ENCODE measurements around the gene ZRANB3. TPM values are rescaled to one million over a fixed set of nuclear protein-coding genes. Genes with fewer than 3 reads are reported as not detected.

Gene ZRANB3
- total and polyA plus RNA-seq, 2 of the 13 experiments (the other 11 are each of a cell fraction or from before 2014, with no cell fraction given) = 5.8 to 25.2 TPM

GRCh38 chr2:135451966-135452365, 79.1 kb downstream of the ZRANB3 start:
- Histone ChIP-seq H3K36me3 (replicated peaks in 1 of 2; ENCODE audit: control insufficient read depth in 1 of 2, insufficient read depth in 2 of 2, low read length in 2 of 2) (no peaks in the 10 kb centered on the region; a peak in 1 of 5 replicates), H3K9ac (ENCODE audit: insufficient read depth, low read depth, low read length) (no peak overlapping the region), H3K27me3 (ENCODE audit: control insufficient read depth in 1 of 2, insufficient read depth in 2 of 2, low read length in 2 of 2) (no peaks in the 10 kb centered on the region), H3K4me2 (ENCODE audit: low read depth, low read length) (no peak overlapping the region), H3K27ac (ENCODE audit: extremely low read length, insufficient read depth, low read length) (no peak overlapping the region), H3K4me1 (ENCODE audit: insufficient read depth, low read length) (no peaks in the 10 kb centered on the region), H3K4me3 (replicated peaks in 1 of 3; ENCODE audit: insufficient read depth in 1 of 3, low read depth in 2 of 3, low read length in 3 of 3) (no peak overlapping the region), H3K9me3 (ENCODE audit: low read length) (peaks cover 25% of the 10 kb centered on the region), H4K20me1 (ENCODE audit: insufficient read depth, low read length) (no peaks in the 10 kb centered on the region), H2AFZ (ENCODE audit: low read length) (no peak overlapping the region), H3K79me2 (ENCODE audit: insufficient read depth, low read length) (no peaks in the 10 kb centered on the region)
- BruUV-seq (replicated peaks) = no TSS peak
- intact Hi-C loops (cut with micrococcal nuclease; ENCODE audit: unreplicated experiment) = no loop called here
- CTCF ChIA-PET (ENCODE audit: low intra/inter-chr PET ratio, low total read pairs) = no interaction called here
- FAIRE-seq = no peak
- 100% methylated on average over 1 of the region's 1 CpG for WGBS (ENCODE audit: low lambda C conversion rate)
- POLR2A ChIA-PET = no interaction called here
- no peak for ATAC-seq
- in situ Hi-C loops (cut with HindIII; ENCODE audit: extremely low pct_ligation_motif_present, low pct_unique_long_range_greater_than_20kb) = no loop called here
- no peak for DNase-seq (ENCODE audit: low spot score)
- TF ChIP-seq ISL2 (CRISPR knock-in tag; IDR thresholded peaks at IDR 0.05) = no peak
- TF ChIP-seq REST (IDR thresholded peaks at IDR 0.05; ENCODE audit: borderline replicate concordance in 1 of 2, low read depth in 1 of 2, low read length in 2 of 2) = no peak
- no peak for TF ChIP-seq NFAT5 (CRISPR knock-in tag; IDR thresholded peaks at IDR 0.05)
- TF ChIP-seq ZNF709 (CRISPR knock-in tag; IDR thresholded peaks at IDR 0.05) = no peak
- TF ChIP-seq POGK (CRISPR knock-in tag; conservative IDR thresholded peaks at IDR 0.05) = no peak
- no peak for TF ChIP-seq ZNF18 (CRISPR knock-in tag; IDR thresholded peaks at IDR 0.05; ENCODE audit: insufficient replicate concordance)
- no peak for TF ChIP-seq USF2 (IDR thresholded peaks at IDR 0.05; ENCODE audit: low read depth, low read length)
- no peak for TF ChIP-seq USF2 (CRISPR knock-in tag; IDR thresholded peaks at IDR 0.05; ENCODE audit: borderline replicate concordance)
- no peak for TF ChIP-seq POGZ (CRISPR knock-in tag; IDR thresholded peaks at IDR 0.05)

Measured in HepG2 (cell line).